Mesenchymal stem cell (in vitro differentiated cells and primary cell): ENCODE data around the gene DENND5B.
"Not testable (repeated sequence)": the region's sequence is repeated elsewhere in the genome, so short reads cannot be mapped to it uniquely, and the experiment has no call there.

Experiments
- DNase-seq: peaks from one replicate; pipeline ENCODE4 v3.0.0-alpha.2; 2013
- H2AFZ ChIP-seq: one replicate; pipeline ENCODE4 v1.6.1; 2013; ENCODE audit warnings: low read depth, mild to moderate bottlenecking, control low read depth, inconsistent platforms, low read length, moderate library complexity
- H2AK5ac ChIP-seq: 2 replicates; pipeline ENCODE4 v1.6.1; 2013; ENCODE audit warnings: low read length, moderate library complexity, mild to moderate bottlenecking, inconsistent platforms; ENCODE audit not compliant: severe bottlenecking
- H2BK120ac ChIP-seq: one replicate; pipeline ENCODE4 v1.6.1; 2013; ENCODE audit warnings: low read depth, mild to moderate bottlenecking, inconsistent platforms, low read length, moderate library complexity
- H2BK12ac ChIP-seq, 2 experiments: one replicate each; pipeline ENCODE4 v1.6.1; 2013; ENCODE audit warnings: inconsistent platforms in 2 of 2, low read length in 2 of 2, mild to moderate bottlenecking in 2 of 2, moderate library complexity in 2 of 2, control low read depth in 1 of 2
- H2BK15ac ChIP-seq: one replicate; pipeline ENCODE4 v1.6.1; 2013; ENCODE audit warnings: mild to moderate bottlenecking, low read depth, inconsistent platforms; ENCODE audit not compliant: poor library complexity, severe bottlenecking
- H2BK5ac ChIP-seq: 2 replicates; pipeline ENCODE4 v1.6.1; 2013; ENCODE audit warnings: low read depth, mild to moderate bottlenecking, low read length, control low read depth, inconsistent platforms; ENCODE audit not compliant: poor library complexity, severe bottlenecking
- H3K14ac ChIP-seq, 2 experiments: one replicate each; pipeline ENCODE4 v1.6.1; 2013; ENCODE audit warnings: inconsistent platforms in 2 of 2, low read length in 2 of 2, control low read depth in 1 of 2, mild to moderate bottlenecking in 1 of 2, moderate library complexity in 1 of 2
- H3K18ac ChIP-seq, 2 experiments: one replicate each; pipeline ENCODE4 v1.6.1; 2013; ENCODE audit warnings: inconsistent platforms in 2 of 2, low read length in 2 of 2, control low read depth in 1 of 2, low read depth in 1 of 2, mild to moderate bottlenecking in 1 of 2
- H3K23ac ChIP-seq, 2 experiments: one replicate each; pipeline ENCODE4 v1.6.1; 2013; ENCODE audit warnings: inconsistent platforms in 2 of 2, low read length in 2 of 2, mild to moderate bottlenecking in 2 of 2, moderate library complexity in 2 of 2, control low read depth in 1 of 2
- H3K27ac ChIP-seq: 2 replicates; pipeline ENCODE4 v1.5.1; 2013; ENCODE audit warnings: mild to moderate bottlenecking, moderate library complexity, low read length, control low read depth, inconsistent platforms; ENCODE audit not compliant: poor library complexity, severe bottlenecking
- H3K27me3 ChIP-seq, 2 experiments: 2 replicates each; pipeline versions ENCODE4 v1.6.1 to v1.7.0; 2013; ENCODE audit warnings: low read length in 2 of 2, mild to moderate bottlenecking in 2 of 2, moderate library complexity in 2 of 2, control low read depth in 1 of 2, inconsistent platforms in 1 of 2; ENCODE audit not compliant: control insufficient read depth in 1 of 2, insufficient read depth in 1 of 2
- H3K36me3 ChIP-seq, 2 experiments: 2 replicates each; pipeline versions ENCODE4 v1.6.1 to v1.7.0; 2013; ENCODE audit warnings: low read length in 2 of 2, control low read depth in 1 of 2, inconsistent platforms in 1 of 2, low read depth in 1 of 2, mild to moderate bottlenecking in 1 of 2; ENCODE audit not compliant: insufficient read depth in 2 of 2, control insufficient read depth in 1 of 2
- H3K4ac ChIP-seq, 2 experiments: one replicate each; pipeline ENCODE4 v1.6.1; 2013; ENCODE audit warnings: inconsistent platforms in 2 of 2, low read length in 2 of 2, mild to moderate bottlenecking in 2 of 2, moderate library complexity in 2 of 2, control low read depth in 1 of 2, low read depth in 1 of 2
- H3K4me1 ChIP-seq: 2 replicates; pipeline ENCODE4 v1.6.1; 2013; ENCODE audit warnings: low read depth, low read length, control low read depth; ENCODE audit not compliant: control insufficient read depth, insufficient read depth
- H3K4me2 ChIP-seq: 2 replicates; pipeline ENCODE4 v1.6.1; 2013; ENCODE audit warnings: low read length, mild to moderate bottlenecking, inconsistent platforms; ENCODE audit not compliant: poor library complexity, severe bottlenecking
- H3K4me3 ChIP-seq, 2 experiments: 2 replicates each; pipeline versions ENCODE4 v1.5.1 to v1.7.0; 2013; ENCODE audit warnings: low read length in 2 of 2, mild to moderate bottlenecking in 2 of 2, control low read depth in 1 of 2, low read depth in 1 of 2; ENCODE audit not compliant: insufficient read depth in 1 of 2
- H3K79me1 ChIP-seq: replicated peaks from 2 replicates; pipeline ENCODE4 v1.6.1; 2013; ENCODE audit warnings: mild to moderate bottlenecking, control low read depth, low read length, inconsistent platforms; ENCODE audit not compliant: poor library complexity, severe bottlenecking
- H3K9ac ChIP-seq: 2 replicates; pipeline ENCODE4 v1.7.0; 2013; ENCODE audit warnings: mild to moderate bottlenecking, low read length, moderate library complexity
- H3K9me3 ChIP-seq: 2 replicates; pipeline ENCODE4 v1.7.0; 2013; ENCODE audit warnings: mild to moderate bottlenecking, low read length; ENCODE audit not compliant: control insufficient read depth
- H4K8ac ChIP-seq: one replicate; pipeline ENCODE4 v1.6.1; 2013; ENCODE audit warnings: inconsistent platforms, mild to moderate bottlenecking, low read length, moderate library complexity
- H4K91ac ChIP-seq: one replicate; pipeline ENCODE4 v1.6.1; 2013; ENCODE audit warnings: mild to moderate bottlenecking, low read length, inconsistent platforms
- WGBS: methylation state at CpG from one replicate; pipeline ENCODE4 v1.1.7; 2013; ENCODE audit warnings: mixed read lengths; 5-methylcytosine and 5-hydroxymethylcytosine counted together

DENND5B gene

DNA sequence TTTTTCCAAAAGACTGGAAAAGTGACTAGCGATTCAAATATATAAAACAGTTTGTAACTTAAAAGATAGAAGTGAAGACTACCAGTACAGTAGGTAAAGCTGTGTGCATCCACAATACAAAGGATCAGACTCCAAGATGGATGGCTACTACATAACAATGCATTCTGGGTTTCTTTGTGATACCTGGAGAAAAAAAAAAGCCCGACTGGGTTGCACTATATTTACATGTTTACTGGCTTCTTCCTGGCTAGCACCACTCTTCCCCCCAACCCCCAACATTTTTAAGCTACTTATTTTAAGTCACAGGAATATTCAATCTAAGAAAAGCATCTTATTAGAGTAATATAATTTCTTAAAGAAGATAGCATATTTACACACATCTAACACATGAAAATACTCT is 203.9 kb downstream of the DENND5B start:
- Histone ChIP-seq H2BK5ac (no peak overlapping the region), H3K27ac (no peak overlapping the region), H3K4me2 (no peak overlapping the region), H3K14ac (no peak overlapping the region), H3K4me3 (no peak overlapping the region), H2AFZ (no peak overlapping the region), H2AK5ac (no peak overlapping the region), H3K4ac (no peak overlapping the region), H3K36me3 (peaks cover 14 to 56% of the 10 kb centered on the region in 2 experiments), H3K18ac (no peak overlapping the region), H2BK120ac (no peak overlapping the region), H3K27me3 (no peaks in the 10 kb centered on the region), H2BK12ac (no peak overlapping the region), H3K9ac (no peak overlapping the region), H3K4me1 (no peaks in the 10 kb centered on the region), H4K91ac (no peak overlapping the region), H3K79me1 (no peaks in the 10 kb centered on the region), H3K9me3 (no peaks in the 10 kb centered on the region), H4K8ac (no peak overlapping the region), H3K23ac (no peak overlapping the region), H2BK15ac (no peak overlapping the region)
- WGBS: 57% methylated on average over 1 of the region's 2 CpGs
- no peak for DNase-seq

DNA sequence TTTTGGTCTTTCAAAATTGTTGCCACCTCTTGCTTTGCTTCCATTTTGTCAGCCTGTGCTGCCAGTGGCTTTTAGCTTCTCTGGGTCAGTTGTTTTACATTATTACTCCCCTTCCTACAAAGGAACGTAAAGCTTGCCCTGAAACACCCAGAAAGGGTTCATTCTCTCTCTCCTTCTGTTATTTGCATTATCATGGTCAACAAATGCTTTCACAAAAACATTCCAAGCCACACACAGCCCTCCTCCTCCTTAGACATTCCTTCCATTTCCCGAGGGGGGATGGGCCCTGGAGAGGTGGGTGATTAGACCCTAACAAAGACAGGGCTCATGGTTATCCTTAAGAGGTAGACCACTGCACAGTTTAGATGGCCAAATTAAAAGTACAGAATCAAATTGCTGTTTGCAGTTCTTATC is 204.6 kb downstream of the DENND5B start:
- Histone ChIP-seq H2AFZ (no peak overlapping the region), H3K4ac (no peak overlapping the region), H3K4me3 (no peak overlapping the region), H2AK5ac (no peak overlapping the region), H3K4me2 (no peak overlapping the region), H3K36me3 (peaks cover 11 to 54% of the 10 kb centered on the region in 2 experiments), H3K4me1 (no peaks in the 10 kb centered on the region), H3K27ac (no peak overlapping the region), H2BK120ac (no peak overlapping the region), H4K91ac (no peak overlapping the region), H3K18ac (no peak overlapping the region), H3K9me3 (no peaks in the 10 kb centered on the region), H3K23ac (no peak overlapping the region), H3K27me3 (no peaks in the 10 kb centered on the region), H2BK5ac (no peak overlapping the region), H2BK15ac (no peak overlapping the region), H2BK12ac (no peak overlapping the region), H3K14ac (no peak overlapping the region), H3K79me1 (no peaks in the 10 kb centered on the region), H3K9ac (no peak overlapping the region), H4K8ac (no peak overlapping the region)
- 19% methylated on average over 2 of the region's 2 CpGs for WGBS
- DNase-seq: no peak

DNA sequence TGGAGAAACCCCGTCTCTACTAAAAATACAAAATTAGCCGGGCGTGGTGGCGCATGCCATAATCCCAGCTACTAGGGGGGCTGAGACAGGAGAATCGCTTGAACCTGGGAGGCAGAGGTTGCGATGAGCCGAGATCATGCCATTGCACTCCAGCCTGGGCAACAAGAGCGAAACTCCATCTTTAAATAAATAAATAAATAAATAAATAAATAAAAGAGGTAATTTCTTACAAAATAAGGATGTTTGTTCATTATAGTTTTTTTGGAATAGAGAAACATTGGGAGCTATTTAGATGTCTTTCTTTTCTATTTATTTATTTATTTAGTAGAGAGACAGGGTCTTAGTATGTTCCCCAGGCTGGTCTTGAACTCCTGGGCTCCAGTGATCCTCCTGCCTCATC is 213.7 kb downstream of the DENND5B start:
- not testable (repeated sequence) for H3K14ac ChIP-seq, H4K91ac ChIP-seq, H3K9ac ChIP-seq, H2BK15ac ChIP-seq, H2BK12ac ChIP-seq, H3K27me3 ChIP-seq, DNase-seq, H3K23ac ChIP-seq, H3K4me3 ChIP-seq, H2BK5ac ChIP-seq, H2AK5ac ChIP-seq, H4K8ac ChIP-seq, H3K18ac ChIP-seq, H3K9me3 ChIP-seq, H3K36me3 ChIP-seq, H2AFZ ChIP-seq, H3K4me1 ChIP-seq, H3K27ac ChIP-seq, H3K4me2 ChIP-seq, H2BK120ac ChIP-seq, H3K79me1 ChIP-seq, H3K4ac ChIP-seq
- 83% methylated on average over 4 of the region's 8 CpGs for WGBS

DNA sequence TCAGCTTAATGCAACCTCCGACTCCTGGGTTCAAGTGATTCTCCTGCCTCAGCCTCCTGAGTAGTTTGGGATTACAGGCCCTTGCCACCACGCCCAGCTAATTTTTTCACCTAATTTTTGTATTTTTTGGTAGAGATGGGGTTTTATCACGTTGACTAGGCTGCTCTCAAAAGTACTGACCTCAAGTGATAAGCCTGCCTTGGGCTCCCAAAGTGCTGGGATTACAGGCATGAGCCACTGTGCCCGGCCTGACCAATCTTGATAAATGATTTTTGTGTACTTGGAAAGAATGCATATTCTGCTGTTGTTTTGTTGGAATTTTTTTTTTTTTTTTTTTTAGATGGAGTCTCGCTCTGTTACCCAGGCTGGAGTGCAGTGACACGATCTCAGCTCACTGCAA is 215.5 kb downstream of the DENND5B start:
- not testable (repeated sequence) for H4K8ac ChIP-seq, H3K9me3 ChIP-seq, H3K79me1 ChIP-seq, H2AFZ ChIP-seq, H4K91ac ChIP-seq, H3K4me2 ChIP-seq, H2AK5ac ChIP-seq, H3K18ac ChIP-seq, H3K14ac ChIP-seq, H3K36me3 ChIP-seq, H2BK15ac ChIP-seq, H3K9ac ChIP-seq, H3K4me1 ChIP-seq, H2BK5ac ChIP-seq, H3K23ac ChIP-seq, H3K27me3 ChIP-seq, H2BK12ac ChIP-seq, H3K4ac ChIP-seq, DNase-seq, H2BK120ac ChIP-seq, H3K27ac ChIP-seq, H3K4me3 ChIP-seq
- 95% methylated on average over 4 of the region's 6 CpGs for WGBS
